Erythroblast (primary cell): Measurements from ENCODE around the gene INTS7.

Experiments
- GATA1 ChIP-seq: IDR thresholded peaks from 2 replicates; pipeline ENCODE4 v1.6.1; 2011; ENCODE audit warnings: low read depth, mild to moderate bottlenecking, control low read depth, low read length, moderate library complexity
- POLR2A ChIP-seq: IDR thresholded peaks from 2 replicates; pipeline ENCODE4 v1.6.1; 2011; ENCODE audit warnings: mild to moderate bottlenecking, low read length

- TF ChIP-seq POLR2A (no peak), GATA1 (no peak)
Observed at GRCh38 chr1:212077028-212077427, 41.7 kb upstream of the INTS7 start.
